Stimulated activated CD8-positive, alpha-beta memory T cell treated with anti-CD3 and anti-CD28 coated beads, Interleukin-7, amount 100 ng/mL, for 1 hour (primary cell): ENCODE data around the gene NOB1.
"Not testable (repeated sequence)": the region's sequence is repeated elsewhere in the genome, so short reads cannot be mapped to it uniquely, and the experiment has no call there.

Source experiments
- DNase-seq, 2 donors: peaks; one replicate each; pipeline ENCODE4 v3.0.0-alpha.2; 2020; ENCODE audit warnings: low read depth in 2 of 2

NOB1 gene

DNA sequence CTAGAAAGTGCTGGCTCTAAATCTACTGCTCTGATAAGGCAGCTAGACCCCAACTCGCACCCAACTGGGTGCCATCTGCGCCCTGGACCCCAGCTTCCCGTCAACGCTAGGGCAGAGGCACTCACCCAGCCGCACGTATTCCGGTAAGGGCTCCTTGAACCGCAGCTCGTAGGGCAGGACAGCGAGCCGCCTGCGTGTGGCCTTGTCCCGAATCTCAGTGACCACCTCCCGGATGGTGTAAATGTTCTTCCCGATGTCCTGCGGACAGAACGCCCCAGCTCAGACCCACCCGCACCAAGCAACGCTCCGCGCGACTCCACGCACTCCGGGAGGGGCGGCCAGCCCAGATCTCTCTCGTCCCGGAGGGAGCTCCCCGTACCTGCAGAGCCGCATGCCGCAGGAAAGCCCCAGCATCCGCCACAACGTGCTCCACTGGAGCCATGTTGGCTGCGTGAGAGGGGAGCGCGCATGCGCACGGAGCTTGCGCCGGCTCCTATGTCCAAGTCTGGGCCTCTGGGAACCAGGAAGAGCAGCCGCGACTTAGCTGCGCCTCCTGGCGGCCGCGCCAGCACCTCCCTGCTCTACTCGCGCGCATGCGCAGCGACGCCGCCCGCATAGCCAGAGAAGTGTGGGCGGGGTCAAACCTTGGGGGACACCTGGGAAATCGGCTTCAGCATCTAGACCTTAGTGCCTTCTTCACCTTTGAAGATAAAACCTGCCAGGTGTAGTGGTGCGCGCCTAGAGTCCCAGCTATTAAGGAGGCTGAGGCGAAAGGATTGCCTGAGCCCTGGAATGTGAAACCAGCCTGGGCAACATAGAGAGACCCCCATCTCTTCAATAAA lies at the start of gene NOB1:
Gene NOB1 (minus strand): TSS at position 458 of the 842 bp plus-strand sequence. CDS start 16 bp downstream, at position 442.
- DNase-seq, result peak; percentile 93 to 94

DNA sequence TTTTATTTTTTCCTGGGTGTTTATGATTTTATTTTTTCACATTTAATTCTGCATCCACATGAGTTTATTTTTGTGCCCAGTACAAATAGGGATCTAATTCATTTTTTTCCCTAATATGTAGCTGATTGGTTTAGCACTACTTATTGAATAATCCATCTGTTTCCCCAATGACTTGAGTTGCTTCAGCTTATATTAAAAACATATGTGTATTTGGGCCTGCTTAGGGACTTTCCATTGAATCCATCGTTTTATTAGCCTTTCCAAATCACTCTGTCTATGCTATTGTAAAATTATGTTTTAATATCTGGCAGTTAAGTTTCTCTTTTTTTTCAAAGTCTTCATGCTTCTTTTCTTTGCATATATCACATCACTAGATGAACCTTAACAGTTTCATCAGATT lies 49.6 kb upstream of the NOB1 start:
- DNase-seq, result no peak

GRCh38 chr16:69799611-69800031 lies 44.9 kb upstream of the NOB1 start:
- DNase-seq, result no peak

- no peak for DNase-seq
Measured at GRCh38 chr16:69798466-69798865, 43.7 kb upstream of the NOB1 start.

DNA sequence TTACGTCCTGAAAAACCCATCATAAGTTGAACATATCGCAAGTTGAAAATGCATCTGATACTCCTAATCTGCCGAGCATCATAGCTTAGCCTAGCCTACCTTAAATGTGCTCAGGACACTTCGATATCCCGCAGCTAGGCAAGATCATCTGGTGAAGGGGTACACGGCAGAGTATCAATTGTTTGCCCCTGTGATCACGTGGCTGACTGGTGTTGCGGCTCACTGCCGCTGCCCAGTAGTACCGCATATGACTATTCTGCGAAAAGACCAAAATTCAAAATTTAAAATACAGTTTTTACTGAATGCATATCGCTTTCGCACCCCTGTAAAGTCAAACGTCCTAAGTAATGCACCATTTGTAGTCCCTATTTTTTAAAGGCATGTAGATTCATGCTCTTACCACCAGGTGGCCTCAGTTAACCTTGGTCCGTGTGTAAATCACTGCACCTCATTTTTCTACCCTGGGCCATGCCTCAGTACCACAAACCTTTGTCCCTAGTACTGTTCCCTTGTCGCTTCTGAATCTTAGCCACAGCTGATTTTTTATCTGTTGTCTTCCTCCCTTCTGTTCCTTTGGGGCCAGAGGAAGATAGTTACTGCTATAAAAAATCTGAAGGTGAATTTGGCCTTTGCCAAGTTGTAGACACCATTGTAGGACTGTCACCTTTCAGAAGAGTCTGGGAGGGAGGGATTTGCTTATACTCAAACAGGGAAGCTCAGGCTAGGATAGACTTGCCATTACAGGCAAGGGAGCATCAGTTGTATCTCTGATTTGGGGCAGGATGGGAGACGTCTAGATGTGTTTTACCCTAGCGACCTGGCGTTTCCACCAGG lies 41.8 kb upstream of the NOB1 start:
- DNase-seq, result no peak

DNA sequence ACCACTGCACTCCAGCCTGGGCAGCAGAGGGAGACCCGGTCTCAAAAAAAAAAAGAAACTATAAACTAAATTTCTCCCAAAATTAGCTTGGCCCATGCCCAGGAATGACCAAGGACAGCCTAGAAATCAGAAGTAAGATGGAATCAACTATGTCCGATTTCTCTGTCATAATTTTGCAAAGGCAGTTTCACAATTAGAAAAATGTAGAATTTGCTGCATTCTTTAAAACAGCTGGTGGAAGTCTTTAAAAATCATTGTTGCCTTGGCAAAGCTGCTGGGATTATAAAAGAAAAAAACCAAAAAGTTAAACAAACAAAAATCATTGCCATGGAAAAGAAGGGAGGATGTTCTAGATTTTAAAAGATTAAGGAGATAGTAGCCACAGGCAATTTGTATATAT lies 39.8 kb upstream of the NOB1 start:
- no peak for DNase-seq

DNA sequence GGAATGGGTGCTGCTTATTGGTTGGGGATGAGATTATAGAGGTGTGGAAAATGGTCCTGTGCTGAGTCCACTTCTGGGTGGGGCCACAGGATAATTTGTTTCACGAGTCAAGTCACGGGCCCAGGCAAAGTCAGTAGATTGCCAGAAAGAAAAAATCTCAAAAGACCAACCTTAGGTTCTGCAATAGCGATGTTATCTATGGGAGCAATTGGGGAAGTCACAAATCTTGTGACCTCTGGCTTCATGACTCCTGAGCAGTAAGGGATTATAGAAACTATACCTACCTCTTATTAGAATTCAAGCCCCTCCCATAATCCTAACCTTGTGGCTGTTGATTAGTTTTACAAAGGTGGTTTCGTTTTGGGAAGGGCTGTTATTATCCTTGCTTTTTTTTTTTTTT lies 38.8 kb upstream of the NOB1 start:
- DNase-seq, result no peak

- DNase-seq, result not testable (repeated sequence)
Measured at GRCh38 chr16:69791391-69791847, 36.7 kb upstream of the NOB1 start.

DNA sequence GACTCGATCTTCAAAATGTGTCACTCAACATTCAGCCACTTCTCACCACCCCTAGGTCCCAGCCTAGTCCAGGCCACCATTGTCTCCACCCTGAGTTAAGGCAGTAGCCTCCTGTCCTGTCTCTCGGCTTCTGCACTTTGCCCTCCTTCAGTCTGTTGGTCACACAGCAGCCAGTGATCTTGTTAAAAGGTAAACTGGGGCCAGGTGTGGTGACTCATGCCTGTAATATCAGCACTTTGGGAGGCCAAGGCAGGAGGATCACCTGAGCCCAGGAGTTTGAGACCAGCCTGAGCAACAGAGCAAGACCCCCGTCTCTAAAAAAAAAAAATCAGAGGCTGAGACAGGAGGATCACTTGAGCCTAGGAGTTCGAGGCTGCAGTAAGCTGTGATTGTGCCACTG lies 33.2 kb upstream of the NOB1 start:
- DNase-seq, result no peak

DNA sequence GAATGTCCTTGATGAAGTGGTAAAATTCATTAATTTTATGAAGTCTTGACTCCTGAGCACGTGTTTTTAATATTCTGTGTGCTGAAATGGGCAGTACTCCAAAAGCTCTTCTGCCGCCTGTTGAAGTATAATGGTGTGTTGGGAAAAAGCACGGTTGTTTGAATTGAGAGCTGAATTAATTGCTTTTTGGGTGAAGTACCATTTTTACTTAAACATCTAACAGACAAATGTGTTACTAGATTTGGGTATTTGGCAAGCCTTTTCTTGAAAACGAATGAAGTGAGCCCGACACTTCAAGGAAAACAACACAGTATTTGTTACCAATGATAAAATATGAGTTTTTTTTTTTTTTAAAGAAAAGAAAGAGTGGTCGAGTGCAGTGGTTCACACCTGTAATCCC lies 29.9 kb upstream of the NOB1 start:
- no peak for DNase-seq

- DNase-seq, result no peak
Measured at GRCh38 chr16:69781118-69781517, 26.4 kb upstream of the NOB1 start.

DNA sequence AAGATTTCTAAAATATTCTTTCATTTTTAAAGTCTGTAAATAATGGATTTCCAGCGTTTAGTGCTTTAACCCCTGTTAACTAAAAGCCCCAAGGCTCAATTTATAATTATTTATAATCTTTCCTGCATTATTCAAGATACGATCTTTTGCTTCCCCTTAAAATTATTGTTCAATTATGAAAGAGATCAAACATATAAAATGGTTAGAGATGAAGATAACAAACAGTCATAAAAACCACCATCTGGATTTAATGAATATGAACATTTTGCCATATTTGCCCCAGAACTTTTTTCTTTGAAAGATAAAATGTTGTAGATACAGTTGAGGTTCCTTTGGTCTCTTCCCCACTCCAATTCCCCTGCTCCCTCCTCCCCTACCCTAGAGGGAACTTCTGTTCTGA lies 25.0 kb upstream of the NOB1 start:
- no peak for DNase-seq

- DNase-seq, result no peak
Measured at GRCh38 chr16:69775563-69775962, 20.8 kb upstream of the NOB1 start.

- DNase-seq, result no peak
Measured at GRCh38 chr16:69773260-69773947, 18.7 kb upstream of the NOB1 start.

- no peak for DNase-seq
Measured at GRCh38 chr16:69771651-69771967, 16.9 kb upstream of the NOB1 start.

DNA sequence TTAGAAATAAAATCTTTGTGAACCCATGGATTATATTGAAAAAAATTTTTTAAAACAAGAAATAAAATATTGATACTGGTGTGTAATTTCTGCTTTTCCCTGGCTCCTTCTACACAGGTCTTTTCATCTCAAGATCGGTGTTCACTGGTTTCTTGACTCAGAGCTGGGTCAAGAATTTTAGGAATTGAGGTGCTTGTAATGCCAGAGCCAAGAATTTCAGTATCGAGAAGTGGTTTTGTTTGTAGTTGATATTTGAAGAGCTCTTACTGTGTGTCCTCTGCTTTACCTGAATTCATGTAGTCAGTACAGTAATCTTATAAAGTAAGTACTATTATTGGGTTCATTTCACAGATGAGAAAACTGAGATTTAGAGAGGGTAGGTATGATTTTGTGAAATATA lies 14.7 kb upstream of the NOB1 start:
- DNase-seq, result no peak

- no peak for DNase-seq
Measured at GRCh38 chr16:69768666-69769065, 13.9 kb upstream of the NOB1 start.

DNA sequence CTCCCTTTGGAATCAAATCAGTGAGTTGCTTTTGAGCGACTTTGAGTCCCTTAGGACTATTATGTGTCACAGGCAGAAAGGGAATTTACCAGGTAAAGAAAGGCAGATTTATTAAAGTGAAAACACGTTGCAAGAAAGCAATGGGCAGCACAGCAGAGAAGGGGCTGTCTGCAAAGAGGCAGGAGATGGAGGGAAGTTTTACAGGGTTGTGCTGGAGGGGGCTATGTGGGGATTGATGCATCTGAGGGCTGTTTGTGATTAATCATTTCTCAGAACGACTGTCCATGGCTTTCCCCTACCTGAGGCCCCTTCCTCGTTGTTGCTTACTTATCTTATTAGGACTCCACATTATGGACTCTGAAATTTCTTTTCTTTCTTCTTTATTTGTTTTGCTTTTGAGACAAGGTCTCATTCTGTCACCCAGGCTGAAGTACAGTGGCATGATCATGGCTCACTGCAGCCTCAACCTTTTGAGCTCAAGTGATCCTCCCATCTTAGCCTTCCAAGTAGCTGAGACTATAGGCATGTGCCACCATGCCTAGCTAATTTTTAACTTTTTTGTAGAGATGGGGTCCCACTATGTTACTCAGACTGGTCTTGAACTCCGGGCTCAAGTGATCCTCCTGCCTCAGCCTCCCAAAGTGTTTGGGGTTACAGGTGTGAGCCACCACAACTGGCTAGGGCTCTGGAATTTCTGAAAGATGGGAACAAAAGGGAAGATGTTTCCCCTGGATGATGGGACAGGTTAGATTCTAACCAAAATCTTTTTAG lies 12.9 kb upstream of the NOB1 start:
- DNase-seq, result no peak

DNA sequence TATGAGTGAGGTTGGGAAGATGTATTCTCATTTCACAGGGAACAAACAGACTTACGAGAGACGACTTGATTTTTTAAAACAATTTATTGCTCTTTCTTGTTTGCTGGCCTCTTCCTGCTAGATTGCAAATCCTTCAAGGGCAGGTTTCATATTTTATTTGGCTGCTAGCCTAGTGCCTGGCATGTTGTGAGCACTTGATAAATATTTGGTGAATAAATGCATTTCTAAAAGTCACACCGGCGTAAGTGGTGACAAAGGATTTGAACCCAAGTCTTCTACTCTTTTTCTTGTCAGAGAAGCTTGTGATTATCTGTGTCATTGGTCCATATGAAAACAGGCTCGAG lies 8.8 kb upstream of the NOB1 start:
- no peak for DNase-seq

GRCh38 chr16:69762814-69763598 lies 8.3 kb upstream of the NOB1 start:
- no peak for DNase-seq
